ENCODE results near the gene KNSTRN.

DNA sequence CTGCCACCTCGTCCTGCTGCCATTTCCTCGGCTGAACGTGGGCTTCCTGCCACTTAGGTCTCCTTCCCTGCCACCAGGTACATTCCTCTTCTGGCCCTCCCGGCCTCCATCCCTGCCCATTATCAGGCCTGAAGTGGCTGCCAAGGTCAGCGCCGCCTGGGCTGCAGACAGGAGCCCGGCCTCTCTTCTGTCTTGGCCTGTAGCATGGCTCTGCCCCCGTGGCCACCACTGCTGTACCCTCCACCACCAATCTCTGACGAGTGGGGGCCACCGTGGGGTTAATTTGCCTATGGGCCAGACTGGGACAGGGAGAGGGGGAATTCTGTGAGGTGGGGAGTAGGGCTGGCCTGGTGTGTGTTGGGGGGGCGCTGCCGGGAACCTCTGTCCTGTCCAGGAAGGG lies 56.2 kb downstream of the KNSTRN start:
- TF ChIP-seq, protein P1, sequence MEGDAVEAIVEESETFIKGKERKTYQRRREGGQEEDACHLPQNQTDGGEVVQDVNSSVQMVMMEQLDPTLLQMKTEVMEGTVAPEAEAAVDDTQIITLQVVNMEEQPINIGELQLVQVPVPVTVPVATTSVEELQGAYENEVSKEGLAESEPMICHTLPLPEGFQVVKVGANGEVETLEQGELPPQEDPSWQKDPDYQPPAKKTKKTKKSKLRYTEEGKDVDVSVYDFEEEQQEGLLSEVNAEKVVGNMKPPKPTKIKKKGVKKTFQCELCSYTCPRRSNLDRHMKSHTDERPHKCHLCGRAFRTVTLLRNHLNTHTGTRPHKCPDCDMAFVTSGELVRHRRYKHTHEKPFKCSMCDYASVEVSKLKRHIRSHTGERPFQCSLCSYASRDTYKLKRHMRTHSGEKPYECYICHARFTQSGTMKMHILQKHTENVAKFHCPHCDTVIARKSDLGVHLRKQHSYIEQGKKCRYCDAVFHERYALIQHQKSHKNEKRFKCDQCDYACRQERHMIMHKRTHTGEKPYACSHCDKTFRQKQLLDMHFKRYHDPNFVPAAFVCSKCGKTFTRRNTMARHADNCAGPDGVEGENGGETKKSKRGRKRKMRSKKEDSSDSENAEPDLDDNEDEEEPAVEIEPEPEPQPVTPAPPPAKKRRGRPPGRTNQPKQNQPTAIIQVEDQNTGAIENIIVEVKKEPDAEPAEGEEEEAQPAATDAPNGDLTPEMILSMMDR (conservative IDR thresholded peaks at IDR 0.05) = no peak
- no peak for TF ChIP-seq ZFX (IDR thresholded peaks at IDR 0.05)
